Nucleus accumbens (tissue), 56 donors: ENCODE results near the gene PXN.
A peak's percentile ranks its signal among the peaks of the same experiment; 100 is the strongest.

Source experiments
- DNase-seq, 56 donors: peaks; one replicate each; lab custom pipeline; 2025; lab: John Stamatoyannopoulos, UW

Gene PXN

DNA sequence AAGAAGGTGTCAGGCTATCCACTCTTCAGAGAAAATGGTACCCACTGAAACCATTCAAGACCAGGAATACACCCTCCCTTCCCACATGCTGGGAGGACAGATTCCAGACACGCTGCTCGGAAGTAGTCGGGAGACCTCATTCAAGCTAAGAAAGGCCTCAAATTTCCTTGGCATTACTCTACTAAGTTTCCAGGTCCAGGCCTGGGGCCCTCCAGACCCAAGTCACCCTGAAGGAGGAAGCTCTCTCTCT lies 37.6 kb downstream of the PXN start:
- DNase-seq = no peak

- no peak for DNase-seq
These were observed 38.1 kb downstream of the PXN start for GRCh38 chr12:120227233-120228040.

GRCh38 chr12:120225852-120226640 lies 39.5 kb downstream of the PXN start:
- DNase-seq = no peak

GRCh38 chr12:120225200-120225558 lies 40.4 kb downstream of the PXN start:
- no peak for DNase-seq

DNA sequence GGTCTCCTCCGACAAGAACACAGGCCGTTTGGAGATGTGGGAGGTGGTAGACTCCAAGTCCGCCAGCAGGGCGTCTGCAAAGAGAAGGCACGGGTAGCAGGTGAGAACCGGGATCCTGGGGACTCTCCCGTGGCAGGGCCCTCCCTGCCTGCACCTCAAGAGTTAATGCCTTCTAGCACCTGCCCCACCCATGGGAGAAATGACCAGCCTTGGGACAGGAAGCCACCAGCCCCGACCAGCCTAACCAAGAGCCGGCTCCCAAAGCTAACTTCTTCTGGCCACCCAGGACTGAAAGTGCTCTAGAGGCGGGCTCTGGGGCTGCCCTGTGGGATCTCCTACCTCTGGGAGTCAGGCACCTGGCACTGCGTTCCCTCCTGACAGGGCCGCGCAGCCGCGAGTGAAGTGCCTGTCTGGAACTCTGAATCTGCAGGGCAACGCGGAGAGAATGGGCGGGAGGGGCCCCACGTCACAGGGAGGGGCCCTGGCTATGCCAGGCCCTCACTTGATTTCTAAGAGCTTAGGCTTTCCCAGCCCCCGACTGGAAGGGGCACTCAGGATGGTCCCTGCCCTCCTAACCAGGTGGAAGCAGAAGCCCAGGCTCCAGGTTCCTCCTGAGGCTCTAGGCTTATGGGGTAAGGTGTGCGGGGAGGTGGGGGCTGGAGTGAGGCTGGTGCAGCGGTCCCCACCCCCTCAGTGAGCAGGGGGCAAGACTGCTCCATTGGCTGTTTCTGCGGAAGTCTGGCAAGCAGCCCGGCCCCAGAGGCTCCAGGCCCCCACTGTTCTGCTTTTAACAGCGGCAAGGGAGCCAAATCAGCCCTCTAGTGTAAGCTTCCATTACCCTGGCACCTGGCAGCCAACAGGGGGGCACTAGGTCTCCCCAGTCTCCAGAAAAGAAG lies 41.0 kb downstream of the PXN start:
- peak in 26 of 56 donors; percentile 6 to 64 (median 24) for DNase-seq

DNA sequence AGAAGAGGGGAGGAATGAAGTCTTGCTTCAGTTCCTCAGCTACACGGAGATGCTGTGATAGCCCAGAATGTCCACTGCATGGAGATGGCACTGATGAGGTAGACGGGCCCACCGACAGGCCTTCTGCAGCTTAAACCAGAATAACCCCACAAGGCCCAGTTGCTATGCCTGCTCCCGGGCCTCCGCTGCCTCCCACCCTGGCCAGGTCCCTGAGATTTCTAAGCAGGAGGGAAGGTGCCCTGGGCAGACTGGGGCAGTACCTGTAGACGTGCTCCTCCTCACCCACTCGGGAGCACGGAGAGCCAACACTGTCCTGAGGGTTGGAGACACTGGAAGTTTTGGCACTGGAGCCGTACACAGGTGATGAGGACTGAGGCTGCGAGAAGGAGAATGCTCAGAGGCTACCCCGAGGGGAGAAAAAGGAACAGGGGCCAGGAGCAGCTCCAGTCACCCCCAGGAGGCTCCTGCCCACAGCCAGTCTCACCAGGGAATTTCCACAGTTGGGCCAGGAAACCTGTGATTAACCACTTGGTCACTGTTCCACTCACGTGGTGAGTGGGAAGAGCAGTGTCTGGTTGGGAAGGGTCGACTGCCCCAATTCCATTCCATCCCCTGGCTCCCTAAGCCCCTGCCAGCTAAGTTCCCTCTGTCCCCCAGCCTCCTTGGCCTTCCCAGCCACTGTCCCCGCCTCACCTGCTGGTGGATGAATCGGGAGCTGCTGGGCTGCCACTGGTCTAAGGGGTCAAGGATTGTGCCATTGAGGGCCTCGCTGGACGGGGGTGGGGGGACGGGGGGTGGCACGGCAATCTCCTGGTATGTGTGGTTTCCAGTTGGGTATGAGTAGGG lies 41.8 kb downstream of the PXN start:
- no peak for DNase-seq

- DNase-seq = no peak
These were observed 43.2 kb downstream of the PXN start for GRCh38 chr12:120222288-120222832.

DNA sequence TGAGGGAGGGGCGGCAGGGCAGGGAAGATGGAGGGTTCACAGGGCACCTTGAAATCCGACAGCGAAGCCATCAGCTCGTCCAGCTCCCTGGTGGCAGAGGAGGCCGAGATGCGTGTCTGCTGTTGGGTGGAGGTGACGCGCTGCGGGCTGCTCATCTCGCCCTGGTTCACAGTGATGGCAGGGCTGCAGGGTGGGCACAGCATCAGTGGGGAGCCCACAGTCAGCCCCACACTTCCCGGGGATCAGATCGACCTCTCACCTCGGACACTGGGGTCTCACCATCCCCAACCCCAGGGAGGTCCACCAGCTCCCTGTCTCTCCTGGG lies 44.0 kb downstream of the PXN start:
- DNase-seq = no peak

DNA sequence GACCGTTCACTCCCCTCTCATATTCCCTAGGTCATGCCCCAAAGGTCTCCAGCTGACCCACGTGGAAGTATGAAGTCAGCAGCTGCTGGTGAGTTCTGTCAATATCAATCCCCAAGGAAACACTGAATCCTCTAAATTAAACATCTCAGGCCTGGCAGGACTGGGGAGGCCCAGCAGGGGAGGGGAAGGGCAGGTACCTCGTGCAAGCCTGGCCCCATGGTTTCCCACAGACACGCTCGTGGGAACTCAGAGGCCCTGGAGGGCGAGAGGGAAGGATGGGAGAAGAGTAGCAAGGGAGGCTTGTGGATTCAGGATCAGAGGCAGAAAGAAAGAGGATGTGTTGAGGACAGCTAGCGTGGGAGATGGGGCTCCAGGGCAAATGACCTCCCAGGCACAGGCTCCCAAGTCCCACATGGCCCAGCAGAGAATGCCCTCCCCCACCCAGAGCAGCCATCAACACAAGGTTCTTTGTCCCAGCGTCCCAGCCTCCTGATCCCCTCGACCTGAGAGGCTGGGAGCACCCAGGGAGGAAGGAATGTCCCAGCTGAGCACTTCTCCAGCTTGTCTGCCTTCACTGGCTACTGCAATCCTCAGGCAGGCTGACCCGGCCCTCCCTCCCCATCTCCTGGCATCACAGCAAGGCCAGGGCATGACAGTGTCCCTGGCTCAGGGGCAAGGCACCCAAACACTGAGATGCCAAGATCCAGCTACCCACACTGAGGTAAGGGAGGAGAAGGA lies 44.5 kb downstream of the PXN start:
- peak in 3 of 56 donors; percentile 6 to 21 (median 18) for DNase-seq

DNA sequence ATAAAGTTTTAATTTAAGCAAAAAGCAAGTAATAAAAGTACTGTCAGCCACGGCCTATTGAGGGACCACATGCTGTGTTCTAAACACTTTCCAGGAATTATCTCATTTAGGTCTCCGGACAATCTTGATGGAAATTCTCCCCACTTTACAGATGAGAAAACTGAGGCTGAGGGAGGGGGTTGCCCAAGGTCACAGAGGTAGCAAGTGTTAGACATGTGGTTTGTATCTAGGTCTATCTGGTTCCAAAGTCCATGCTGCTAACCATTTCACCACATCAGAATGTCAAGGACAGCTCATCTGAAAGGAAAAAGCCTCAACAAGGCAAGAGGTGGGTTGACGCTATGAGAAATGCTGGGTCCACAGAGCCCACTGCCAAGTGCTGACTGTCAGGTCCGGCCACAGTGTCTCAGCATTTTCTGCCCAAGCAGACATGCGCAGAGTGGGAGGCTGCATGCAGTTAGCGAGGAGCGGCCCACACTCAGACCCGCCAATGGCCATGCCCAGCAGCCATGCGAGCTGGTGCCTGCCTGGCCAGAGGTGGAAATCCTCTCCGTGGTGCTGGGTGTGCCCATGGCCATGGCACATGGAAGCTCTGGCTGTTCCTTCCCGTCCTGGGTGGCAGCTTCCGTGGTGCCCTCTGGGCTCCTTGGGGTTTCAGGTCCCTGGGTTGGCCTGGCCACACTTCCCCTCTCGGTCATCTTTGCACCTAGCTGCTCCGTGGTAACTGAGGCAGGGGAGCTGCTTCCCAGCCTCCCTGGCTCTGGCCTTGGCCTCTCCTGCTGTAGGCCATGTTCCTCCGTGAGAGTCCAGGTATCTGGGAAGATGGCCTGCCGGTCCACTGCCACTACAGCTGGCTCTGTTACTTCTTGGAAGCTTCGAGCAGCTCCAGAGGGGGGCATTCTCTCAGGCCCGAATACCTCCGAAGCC lies 46.6 kb downstream of the PXN start:
- DNase-seq = no peak

- DNase-seq = no peak
These were observed 48.6 kb downstream of the PXN start for GRCh38 chr12:120216742-120217605.

- no peak for DNase-seq
These were observed 49.5 kb downstream of the PXN start for GRCh38 chr12:120215766-120216735.

DNA sequence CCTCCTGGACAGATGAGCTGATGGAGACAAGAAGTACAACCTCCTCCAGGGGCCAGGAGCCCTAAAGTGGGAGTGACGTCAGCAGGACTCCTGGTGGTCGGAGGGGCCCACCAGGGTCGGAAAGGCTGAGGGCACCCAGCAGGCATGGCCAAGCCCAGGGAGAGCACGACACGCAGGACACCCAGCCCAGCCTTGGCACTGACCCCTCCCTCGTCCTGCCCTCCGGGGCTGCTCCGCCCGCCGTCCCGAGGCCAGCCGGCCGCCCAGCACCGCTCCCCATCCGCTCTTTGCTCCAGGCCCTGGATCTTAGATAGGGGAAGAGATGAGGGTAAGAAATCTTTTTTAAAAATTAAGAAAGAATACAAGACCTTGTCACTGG lies 50.2 kb downstream of the PXN start:
- DNase-seq = no peak

DNA sequence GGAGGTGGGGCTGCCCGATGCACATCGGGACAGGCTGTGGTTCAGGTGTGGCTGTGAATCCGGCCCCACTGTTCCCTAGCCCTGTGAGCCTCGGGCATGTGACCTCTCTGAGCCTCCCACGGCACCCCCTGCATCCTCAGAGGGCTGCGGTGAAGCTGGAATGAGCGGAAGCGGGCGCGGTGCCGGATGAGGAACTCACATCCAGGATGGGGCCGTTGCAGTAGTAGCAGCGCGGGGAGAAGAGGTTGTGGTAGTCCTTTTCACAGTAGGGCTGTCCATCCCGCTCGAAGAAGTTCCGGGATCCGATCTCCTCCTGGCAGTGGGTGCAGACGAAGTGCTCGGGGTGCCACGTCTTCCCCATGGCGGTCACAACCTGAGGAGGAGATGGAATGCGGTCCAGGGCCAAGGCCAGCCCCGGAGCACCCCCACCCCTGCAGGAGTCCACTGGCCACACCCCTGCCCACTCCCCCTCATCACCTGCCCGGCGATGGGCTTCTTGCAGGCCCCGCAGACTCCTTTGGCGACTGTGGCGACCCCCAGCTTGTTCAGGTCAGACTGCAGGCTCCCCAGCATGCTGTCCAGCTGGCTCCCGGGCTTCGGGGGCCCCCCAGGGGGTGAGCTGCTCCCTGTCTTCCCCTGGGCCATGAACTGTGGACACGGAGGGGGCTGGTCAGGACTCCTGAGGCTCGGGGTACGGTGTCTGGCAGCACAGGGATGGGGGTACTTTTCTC lies 50.7 kb downstream of the PXN start:
- peak in 1 of 56 donors; percentile 16 for DNase-seq

GRCh38 chr12:120213758-120214157 lies 51.8 kb downstream of the PXN start:
- no peak for DNase-seq
